Measurements from ENCODE around the gene NEUROD4. TPM values are rescaled to one million over a fixed set of nuclear protein-coding genes. Genes with fewer than 3 reads are reported as not detected.
"Not testable (repeated sequence)": the region's sequence is repeated elsewhere in the genome, so short reads cannot be mapped to it uniquely, and the experiment has no call there.

NEUROD4 gene
- total RNA-seq, 2 experiments from 2014 or later = not detected

- CTCF ChIA-PET = interaction anchor here (0.7 to 4.8 kb wide), 9 partner anchors 8 to 236 kb away, joined by 3 to 48 read pairs (median 11); no protein-coding TSS in a partner anchor
These were observed 35.0 kb upstream of the NEUROD4 start, which contains the start of gene TESPA1 for GRCh38 chr12:54984658-54985376. Gene TESPA1, minus strand, starts transcription at chr12:54984762. Its CDS starts 10,200 bp downstream, at chr12:54974562.

DNA sequence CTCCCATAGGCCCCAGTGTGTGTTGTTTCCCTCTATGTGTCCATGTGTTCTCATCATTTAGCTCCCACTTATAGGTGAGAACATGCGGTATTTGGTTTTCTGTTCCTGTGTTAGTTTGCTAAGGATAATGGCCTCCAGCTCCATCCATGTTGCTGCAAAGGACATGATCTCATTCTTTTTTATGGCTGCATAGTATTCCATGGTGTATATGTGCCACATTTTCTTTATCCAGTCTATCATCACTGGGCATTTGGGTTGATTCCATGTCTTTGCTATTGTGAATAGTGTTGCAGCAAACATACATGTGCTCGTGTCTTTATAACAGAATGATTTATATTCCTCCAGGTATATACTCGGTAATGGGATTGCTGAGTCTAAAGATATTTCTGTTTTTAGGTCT is 33.0 kb upstream of the NEUROD4 start:
- peak overlapping the region; percentile 46 for H3K27ac Mint-ChIP-seq
- peaks cover 27% of the 10 kb centered on the region for H3K36me3 Mint-ChIP-seq
- peaks cover 72% of the 10 kb centered on the region for H3K4me1 Mint-ChIP-seq (ENCODE audit: low read depth)
- H3K27me3 Mint-ChIP-seq, POLR2A ChIA-PET, H3K4me3 Mint-ChIP-seq, DNase-seq, H3K9me3 Mint-ChIP-seq: not testable (repeated sequence)
- CTCF ChIA-PET = interaction anchor here (1.3 to 4.8 kb wide), 5 partner anchors 11 to 238 kb away, joined by 4 to 48 read pairs (median 19); no protein-coding TSS in a partner anchor
- intact Hi-C loops (cut with micrococcal nuclease) = loop anchor here (5.0 to 10.0 kb wide), 4 partner anchors 638 to 1118 kb away; partner anchors contain the start of genes BLOC1S1 and PA2G4

More at GRCh38 chr12:54984658-54985376, 35.0 kb upstream of the NEUROD4 start, which contains the start of gene TESPA1:
- Mint-ChIP-seq H3K9me3 (peaks cover 7% of the 10 kb centered on the region), H3K36me3 (peaks cover 43% of the 10 kb centered on the region), H3K27me3 (no peaks in the 10 kb centered on the region), H3K4me1 (ENCODE audit: low read depth) (peaks cover 68% of the 10 kb centered on the region), H3K4me3 (peak within 1 kb of the TSS; percentile 79), H3K27ac (peak within 1 kb of the TSS; percentile 90)
- POLR2A ChIA-PET = interaction anchor here (0.6 to 2.5 kb wide), 7 partner anchors 11 to 975 kb away, joined by 3 to 9 read pairs (median 4); no protein-coding TSS in a partner anchor
- DNase-seq = peak; percentile 93
- intact Hi-C loops (cut with micrococcal nuclease) = loop anchor here (1.0 to 10.0 kb wide), 8 partner anchors 18 to 1120 kb away; partner anchors contain the start of genes BLOC1S1, NCKAP1L and PA2G4

DNA sequence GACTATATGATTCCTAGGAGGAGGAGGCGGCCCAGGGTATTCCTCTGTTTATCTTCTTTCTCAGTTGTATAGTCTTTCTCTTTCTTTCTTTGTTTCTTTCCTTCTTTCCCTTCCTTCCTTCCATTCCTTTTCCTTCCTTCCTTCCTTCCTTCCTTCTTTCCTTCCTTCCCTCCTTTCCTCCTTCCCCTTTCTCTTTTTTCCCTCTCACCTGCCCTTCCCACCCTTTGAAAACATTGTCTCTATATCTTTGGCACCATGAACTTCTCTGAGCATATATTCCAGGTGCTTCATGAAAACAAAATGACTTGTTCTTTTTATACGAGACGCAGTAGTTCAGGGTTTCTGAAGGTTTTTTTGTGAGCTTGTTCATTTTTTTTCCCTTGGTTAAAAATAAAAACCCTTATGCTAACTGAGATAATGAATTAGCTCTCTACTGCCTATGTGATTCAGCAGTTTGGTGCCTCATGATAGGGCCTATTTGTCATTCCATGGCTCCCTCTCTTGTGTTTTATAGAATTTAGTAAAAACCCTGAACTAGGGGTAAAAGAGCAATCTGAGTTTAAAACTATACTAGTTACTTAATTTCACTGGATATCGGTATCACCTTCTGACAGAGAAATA is 32.1 kb upstream of the NEUROD4 start:
- no peak overlapping the region for H3K4me3 Mint-ChIP-seq
- POLR2A ChIA-PET = no interaction called here
- H3K27me3 Mint-ChIP-seq = no peaks in the 10 kb centered on the region

GRCh38 chr12:54988402-54989054 is 31.2 kb upstream of the NEUROD4 start:
- POLR2A ChIA-PET = no interaction called here
- intact Hi-C loops (cut with micrococcal nuclease) = loop anchor here (5.0 to 10.0 kb wide), 4 partner anchors 636 to 1116 kb away; partner anchors contain the start of genes BLOC1S1 and PA2G4
- Mint-ChIP-seq H3K27me3 (no peaks in the 10 kb centered on the region), H3K36me3 (peaks cover 11% of the 10 kb centered on the region), H3K4me1 (ENCODE audit: low read depth) (peaks cover 70% of the 10 kb centered on the region), H3K27ac (no peak overlapping the region), H3K4me3 (no peak overlapping the region), H3K9me3 (peaks cover 7% of the 10 kb centered on the region)
- CTCF ChIA-PET = interaction anchor here (0.6 to 4.8 kb wide), 3 partner anchors 83 to 128 kb away, joined by 3 to 48 read pairs (median 4); no protein-coding TSS in a partner anchor
- no peak for DNase-seq

More for the DNA sequence above, 32.1 kb upstream of the NEUROD4 start:
- Mint-ChIP-seq H3K27ac (no peak overlapping the region), H3K4me1 (ENCODE audit: low read depth) (peaks cover 68% of the 10 kb centered on the region), H3K36me3 (peaks cover 18% of the 10 kb centered on the region), H3K9me3 (peaks cover 7% of the 10 kb centered on the region)
- CTCF ChIA-PET = interaction anchor here (0.6 to 4.8 kb wide), 3 partner anchors 84 to 127 kb away, joined by 3 to 48 read pairs (median 4); no protein-coding TSS in a partner anchor
- intact Hi-C loops (cut with micrococcal nuclease) = loop anchor here (5.0 to 10.0 kb wide), 4 partner anchors 637 to 1117 kb away; partner anchors contain the start of genes BLOC1S1 and PA2G4
- DNase-seq = no peak

DNA sequence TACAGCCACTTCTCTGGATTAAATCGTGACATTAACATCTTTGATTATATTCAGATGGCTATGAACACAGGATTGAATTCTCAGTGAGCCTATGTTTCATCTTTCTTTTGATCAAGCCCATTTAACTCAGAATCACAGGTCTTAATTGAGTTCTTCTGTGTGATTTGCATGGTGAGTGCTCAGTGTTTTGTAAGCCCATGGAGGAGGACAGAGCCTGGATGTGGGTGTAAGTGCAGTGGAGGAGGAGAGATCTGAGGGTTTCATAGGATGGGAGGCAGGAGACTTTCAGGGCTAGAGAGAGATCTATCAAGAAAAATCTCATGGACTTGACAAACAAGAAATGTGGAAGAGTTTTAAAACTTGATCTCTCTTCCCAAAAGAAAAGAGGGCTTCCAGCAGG is 29.9 kb upstream of the NEUROD4 start:
- intact Hi-C loops (cut with micrococcal nuclease) = loop anchor here (5.0 to 10.0 kb wide), 4 partner anchors 635 to 1115 kb away; partner anchors contain the start of genes BLOC1S1 and PA2G4
- no peak overlapping the region for H3K4me3 Mint-ChIP-seq
- H3K27me3 Mint-ChIP-seq = no peaks in the 10 kb centered on the region
- peaks cover 70% of the 10 kb centered on the region for H3K4me1 Mint-ChIP-seq (ENCODE audit: low read depth)
- H3K36me3 Mint-ChIP-seq = peaks cover 2% of the 10 kb centered on the region
- ChIA-PET CTCF (interaction anchor here (1.2 kb wide), 1 partner anchor 83 kb away, joined by 6 read pairs; no protein-coding TSS in a partner anchor), POLR2A (no interaction called here)
- H3K27ac Mint-ChIP-seq = no peak overlapping the region
- H3K9me3 Mint-ChIP-seq = peaks cover 7% of the 10 kb centered on the region
- no peak for DNase-seq

DNA sequence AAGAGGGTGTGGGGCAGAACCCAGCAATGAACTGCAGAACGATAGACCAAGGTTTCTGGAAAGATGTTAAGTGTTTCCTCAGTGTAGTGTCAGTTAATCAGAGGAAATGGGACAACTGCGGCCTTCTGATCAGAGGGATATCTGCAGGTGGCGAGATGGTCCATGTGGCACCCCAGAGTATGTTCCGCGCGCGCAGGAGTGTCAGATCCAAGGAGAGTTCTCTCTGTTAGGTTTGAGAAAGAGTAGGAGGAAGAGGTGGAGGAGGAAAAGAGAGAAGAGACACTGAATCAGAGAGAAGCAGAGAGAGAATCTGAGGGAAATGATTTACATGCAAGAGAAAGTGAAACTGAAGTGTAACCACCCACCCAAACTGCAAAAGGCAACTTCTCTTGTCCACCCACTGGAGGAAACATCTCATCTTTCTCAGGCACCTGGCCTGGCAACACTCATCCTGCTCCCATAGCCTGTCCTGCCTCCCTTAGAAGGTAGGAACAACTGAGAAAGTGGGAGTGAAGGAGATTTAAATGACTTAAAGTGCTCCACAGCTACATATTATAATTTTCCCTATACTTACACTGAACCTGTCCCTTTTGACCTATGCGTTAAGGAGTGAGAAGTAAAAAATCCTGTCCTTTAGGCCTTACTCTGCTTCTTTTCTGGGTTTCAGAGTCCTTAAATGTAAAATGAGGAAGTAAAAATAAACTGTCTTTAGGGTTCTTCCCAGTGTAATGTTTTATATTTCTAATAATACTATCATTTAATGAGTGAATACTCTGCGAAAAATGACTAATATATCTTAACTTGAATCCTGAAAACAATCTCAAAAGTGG is 28.4 kb upstream of the NEUROD4 start:
- Mint-ChIP-seq H3K27ac (peak overlapping the region; percentile 91), H3K36me3 (peaks cover 2% of the 10 kb centered on the region), H3K9me3 (peaks cover 7% of the 10 kb centered on the region), H3K4me3 (peak overlapping the region; percentile 84), H3K27me3 (no peaks in the 10 kb centered on the region), H3K4me1 (ENCODE audit: low read depth) (peaks cover 56% of the 10 kb centered on the region)
- peak; percentile 63 for DNase-seq
- ChIA-PET POLR2A (interaction anchor here (1.3 kb wide), 1 partner anchor 12 kb away, joined by 3 read pairs; no protein-coding TSS in a partner anchor), CTCF (interaction anchor here (0.8 to 13.6 kb wide), 7 partner anchors 19 to 241 kb away, joined by 3 to 697 read pairs (median 23); partner anchors contain the start of gene MUCL1)
- intact Hi-C loops (cut with micrococcal nuclease) = no loop called here

DNA sequence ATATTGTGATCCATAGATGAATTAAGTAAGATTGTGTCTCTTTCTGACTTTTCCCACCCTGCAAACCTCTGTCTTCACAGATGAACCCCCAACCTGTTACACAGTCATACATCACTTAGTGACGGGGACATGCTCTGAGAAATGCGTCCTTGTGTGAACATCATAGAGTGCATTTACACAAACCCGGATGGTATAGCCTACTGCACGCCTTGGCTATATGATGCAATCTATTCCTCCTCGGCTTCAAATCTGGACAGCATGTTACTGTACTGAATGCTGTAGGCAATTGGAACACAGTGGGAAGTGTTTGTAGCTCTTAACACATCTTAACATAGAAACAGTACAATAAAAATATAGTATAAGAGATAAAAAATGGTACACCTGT is 27.8 kb upstream of the NEUROD4 start:
- H3K27ac Mint-ChIP-seq = peak overlapping the region; percentile 91
- no peak for DNase-seq
- CTCF ChIA-PET = interaction anchor here (0.8 to 13.6 kb wide), 23 partner anchors 8 to 333 kb away, joined by 3 to 697 read pairs (median 9); partner anchors contain the start of genes MUCL1 and TESPA1

GRCh38 chr12:54993181-54993835 is 26.5 kb upstream of the NEUROD4 start:
- ChIA-PET CTCF (interaction anchor here (0.6 to 13.6 kb wide), 43 partner anchors 10 to 621 kb away, joined by 3 to 697 read pairs (median 5); partner anchors contain the start of genes MUCL1 and TESPA1), POLR2A (interaction anchor here (1.1 kb wide), 1 partner anchor 57 kb away, joined by 3 read pairs; no protein-coding TSS in a partner anchor)
- intact Hi-C loops (cut with micrococcal nuclease) = loop anchor here (1.0 kb wide), 3 partner anchors 75 to 150 kb away; no protein-coding TSS in a partner anchor
- no peak overlapping the region for H3K27ac Mint-ChIP-seq
- H3K4me1 Mint-ChIP-seq (ENCODE audit: low read depth) = peaks cover 43% of the 10 kb centered on the region
- H3K9me3 Mint-ChIP-seq = no peaks in the 10 kb centered on the region
- no peaks in the 10 kb centered on the region for H3K36me3 Mint-ChIP-seq
- no peaks in the 10 kb centered on the region for H3K27me3 Mint-ChIP-seq
- peak; percentile 57 for DNase-seq
- H3K4me3 Mint-ChIP-seq = no peak overlapping the region

More for the DNA sequence above, 27.8 kb upstream of the NEUROD4 start:
- no peaks in the 10 kb centered on the region for H3K27me3 Mint-ChIP-seq
- H3K9me3 Mint-ChIP-seq = peaks cover 2% of the 10 kb centered on the region
- no peak overlapping the region for H3K4me3 Mint-ChIP-seq
- H3K36me3 Mint-ChIP-seq = no peaks in the 10 kb centered on the region
- POLR2A ChIA-PET = interaction anchor here (1.3 kb wide), 1 partner anchor 13 kb away, joined by 3 read pairs; no protein-coding TSS in a partner anchor
- H3K4me1 Mint-ChIP-seq (ENCODE audit: low read depth) = peaks cover 51% of the 10 kb centered on the region
- intact Hi-C loops (cut with micrococcal nuclease) = loop anchor here (1.0 kb wide), 1 partner anchor 138 kb away; the partner anchor contains the start of gene MUCL1

DNA sequence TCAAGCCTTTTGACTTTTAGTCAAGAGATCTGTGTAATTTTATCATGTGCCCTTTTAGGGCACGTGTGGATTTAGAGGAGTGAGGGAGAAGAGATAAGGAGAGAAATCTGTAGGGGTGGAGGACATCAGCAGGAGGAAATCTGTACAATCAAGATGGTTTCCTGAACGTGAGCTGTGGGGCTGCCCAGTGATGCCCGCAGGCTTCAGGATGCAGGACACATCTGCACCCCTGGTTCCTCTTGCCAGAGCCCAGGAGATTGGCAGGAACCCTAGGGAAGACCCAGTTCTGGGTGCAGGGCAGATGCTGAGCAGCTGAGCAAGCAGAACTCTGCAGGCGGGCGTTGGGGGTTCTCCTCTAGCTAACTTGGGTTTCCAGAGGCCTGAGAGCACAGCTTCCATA is 23.6 kb upstream of the NEUROD4 start:
- Mint-ChIP-seq H3K27ac (no peak overlapping the region), H3K36me3 (no peaks in the 10 kb centered on the region), H3K9me3 (no peaks in the 10 kb centered on the region), H3K27me3 (no peaks in the 10 kb centered on the region), H3K4me3 (no peak overlapping the region), H3K4me1 (ENCODE audit: low read depth) (peaks cover 18% of the 10 kb centered on the region)
- POLR2A ChIA-PET = interaction anchor here (0.7 to 1.2 kb wide), 2 partner anchors 11 to 76 kb away, joined by 3 to 4 read pairs; partner anchors contain the start of gene TESPA1
- intact Hi-C loops (cut with micrococcal nuclease) = no loop called here
- no peak for DNase-seq
- CTCF ChIA-PET = interaction anchor here (0.9 to 13.6 kb wide), 6 partner anchors 11 to 246 kb away, joined by 3 to 697 read pairs (median 5); partner anchors contain the start of gene TESPA1
